ENCODE data around the gene LRG1. TPM values are rescaled to one million over a fixed set of nuclear protein-coding genes. Genes with fewer than 3 reads are reported as not detected.

LRG1 gene
- total and polyA plus RNA-seq, 7 donors, result 0.36 to 21.0 (median 2.4) TPM; not detected in 1

- DNase-seq, result no peak
- Histone ChIP-seq H3K27me3 (no peaks in the 10 kb centered on the region), H3K9me3 (no peaks in the 10 kb centered on the region), H3K4me3 (no peak overlapping the region), H3K27ac (no peak overlapping the region), H3K36me3 (peaks cover 39 to 88% (median 53%) of the 10 kb centered on the region in 4 donors), H3K4me1 (no peaks in the 10 kb centered on the region)
- intact Hi-C loops (cut with DNase I), result no loop called here
- WGBS, 2 donors, result 90% methylated on average over 18 of the region's 18 CpGs
- TF ChIP-seq EP300 (IDR thresholded peaks at IDR 0.05), result no peak
- TF ChIP-seq POLR2A (IDR thresholded peaks at IDR 0.05), result no peak
- TF ChIP-seq CTCF (IDR thresholded peaks at IDR 0.05), result no peak
- no peak for TF ChIP-seq POLR2AphosphoS5 (IDR thresholded peaks at IDR 0.05)
Observed at GRCh38 chr19:4496304-4496703, 43.5 kb downstream of the LRG1 start.

GRCh38 chr19:4495471-4495870 lies 44.4 kb downstream of the LRG1 start:
- H3K36me3 ChIP-seq, result peaks cover 39 to 88% (median 51%) of the 10 kb centered on the region in 4 donors
- H3K4me1 ChIP-seq, result no peaks in the 10 kb centered on the region
- no peak for DNase-seq
- intact Hi-C loops (cut with DNase I), result no loop called here
- WGBS, 2 donors, result 68 to 86% methylated on average over 12 of the region's 12 CpGs
- H3K27me3 ChIP-seq, result no peaks in the 10 kb centered on the region
- no peaks in the 10 kb centered on the region for H3K9me3 ChIP-seq
- no peak overlapping the region for H3K4me3 ChIP-seq
- no peak overlapping the region for H3K27ac ChIP-seq
- TF ChIP-seq CTCF (IDR thresholded peaks at IDR 0.05) (no peak), POLR2AphosphoS5 (IDR thresholded peaks at IDR 0.05) (no peak), POLR2A (IDR thresholded peaks at IDR 0.05) (no peak), EP300 (IDR thresholded peaks at IDR 0.05) (no peak)

- H3K4me3 ChIP-seq, result no peak overlapping the region
- no peak for TF ChIP-seq EP300 (IDR thresholded peaks at IDR 0.05)
- no peak for TF ChIP-seq POLR2AphosphoS5 (IDR thresholded peaks at IDR 0.05)
- no peak for TF ChIP-seq CTCF (IDR thresholded peaks at IDR 0.05)
- TF ChIP-seq POLR2A (IDR thresholded peaks at IDR 0.05), result no peak
- no peaks in the 10 kb centered on the region for H3K4me1 ChIP-seq
- intact Hi-C loops (cut with DNase I), result no loop called here
- 95 to 97% methylated on average over 8 of the region's 8 CpGs for WGBS, 2 donors
- peaks cover 39 to 91% (median 56%) of the 10 kb centered on the region in 4 donors for H3K36me3 ChIP-seq
- DNase-seq, result no peak
- no peaks in the 10 kb centered on the region for H3K27me3 ChIP-seq
- no peaks in the 10 kb centered on the region for H3K9me3 ChIP-seq
- no peak overlapping the region for H3K27ac ChIP-seq
Observed at GRCh38 chr19:4494691-4495064, 45.2 kb downstream of the LRG1 start.

GRCh38 chr19:4493929-4494690 lies 45.7 kb downstream of the LRG1 start:
- Histone ChIP-seq H3K27ac (no peak overlapping the region), H3K36me3 (peaks cover 39 to 92% (median 62%) of the 10 kb centered on the region in 4 donors), H3K27me3 (no peaks in the 10 kb centered on the region), H3K4me3 (no peak overlapping the region), H3K9me3 (no peaks in the 10 kb centered on the region), H3K4me1 (no peaks in the 10 kb centered on the region)
- WGBS, 2 donors, result 97% methylated on average over 61 of the region's 61 CpGs
- DNase-seq, result no peak
- TF ChIP-seq POLR2A (IDR thresholded peaks at IDR 0.05), result no peak
- TF ChIP-seq POLR2AphosphoS5 (IDR thresholded peaks at IDR 0.05), result no peak
- no peak for TF ChIP-seq EP300 (IDR thresholded peaks at IDR 0.05)
- no peak for TF ChIP-seq CTCF (IDR thresholded peaks at IDR 0.05)
- intact Hi-C loops (cut with DNase I), result no loop called here
